IPS-20b (cell line): ENCODE measurements around the gene PRRG4.
"Not testable (repeated sequence)": the region's sequence is repeated elsewhere in the genome, so short reads cannot be mapped to it uniquely, and the experiment has no call there.

ENCODE experiments used
- H3K27ac ChIP-seq: one replicate; pipeline ENCODE4 v1.5.1; 2013; ENCODE audit warnings: low read length
- H3K27me3 ChIP-seq: 2 replicates; pipeline ENCODE4 v1.6.1; 2013; ENCODE audit warnings: mild to moderate bottlenecking, low read length, inconsistent platforms; ENCODE audit not compliant: insufficient read depth
- H3K36me3 ChIP-seq: 2 replicates; pipeline ENCODE4 v1.6.1; 2013; ENCODE audit warnings: low read depth, mild to moderate bottlenecking, inconsistent platforms, low read length, moderate library complexity; ENCODE audit not compliant: insufficient read depth
- H3K4me1 ChIP-seq: 2 replicates; pipeline ENCODE4 v1.6.1; 2013; ENCODE audit warnings: mild to moderate bottlenecking, control low read depth, inconsistent platforms, low read length, moderate library complexity; ENCODE audit not compliant: insufficient read depth
- H3K4me3 ChIP-seq: 2 replicates; pipeline ENCODE4 v1.5.1; 2013; ENCODE audit warnings: mild to moderate bottlenecking, low read length, inconsistent platforms
- H3K9ac ChIP-seq: 2 replicates; pipeline ENCODE4 v1.6.1; 2013; ENCODE audit warnings: low read depth, mild to moderate bottlenecking, inconsistent platforms, low read length, moderate library complexity
- H3K9me3 ChIP-seq: 2 replicates; pipeline ENCODE4 v1.6.1; 2013; ENCODE audit warnings: mild to moderate bottlenecking, low read depth, low read length, inconsistent platforms; ENCODE audit not compliant: insufficient read depth

PRRG4 gene

GRCh38 chr11:32887707-32888383 lies 58.1 kb downstream of the PRRG4 start:
- H3K9me3 ChIP-seq, H3K36me3 ChIP-seq, H3K4me1 ChIP-seq, H3K27ac ChIP-seq, H3K4me3 ChIP-seq, H3K27me3 ChIP-seq, H3K9ac ChIP-seq: not testable (repeated sequence)

- H3K27me3 ChIP-seq, H3K27ac ChIP-seq, H3K36me3 ChIP-seq, H3K9ac ChIP-seq, H3K4me3 ChIP-seq, H3K4me1 ChIP-seq, H3K9me3 ChIP-seq: not testable (repeated sequence)
Observed at GRCh38 chr11:32888384-32888710, 58.6 kb downstream of the PRRG4 start.

- Histone ChIP-seq H3K4me3 (no peak overlapping the region), H3K27ac (no peak overlapping the region), H3K36me3 (no peaks in the 10 kb centered on the region), H3K9ac (no peak overlapping the region), H3K27me3 (no peaks in the 10 kb centered on the region), H3K4me1 (peaks cover 7% of the 10 kb centered on the region; the same call in 1 of the 2 replicates), H3K9me3 (no peaks in the 10 kb centered on the region)
Observed at GRCh38 chr11:32888805-32889204, 59.1 kb downstream of the PRRG4 start.

GRCh38 chr11:32890843-32891656 lies 61.3 kb downstream of the PRRG4 start:
- Histone ChIP-seq H3K9ac (peak overlapping the region; percentile 92), H3K36me3 (peaks cover 12% of the 10 kb centered on the region; the same call in 1 of the 2 replicates), H3K27me3 (no peaks in the 10 kb centered on the region), H3K27ac (peak overlapping the region; percentile 84), H3K4me3 (peak overlapping the region; percentile 77), H3K9me3 (no peaks in the 10 kb centered on the region), H3K4me1 (peaks cover 13% of the 10 kb centered on the region)

- no peaks in the 10 kb centered on the region for H3K9me3 ChIP-seq
- H3K27ac ChIP-seq: peak overlapping the region; percentile 84
- H3K4me3 ChIP-seq: peak overlapping the region; percentile 77
- no peaks in the 10 kb centered on the region for H3K27me3 ChIP-seq
- peaks cover 16% of the 10 kb centered on the region for H3K4me1 ChIP-seq
- H3K36me3 ChIP-seq: peaks cover 15% of the 10 kb centered on the region; the same call in 1 of the 2 replicates
- peak overlapping the region; percentile 92 for H3K9ac ChIP-seq
Observed at GRCh38 chr11:32891657-32892354, 62.1 kb downstream of the PRRG4 start.

- H3K27ac ChIP-seq: peak within 1 kb of the TSS; percentile 91
- H3K9me3 ChIP-seq: no peaks in the 10 kb centered on the region
- H3K9ac ChIP-seq: peak within 1 kb of the TSS; percentile 96
- peaks cover 21% of the 10 kb centered on the region for H3K4me1 ChIP-seq
- H3K27me3 ChIP-seq: no peaks in the 10 kb centered on the region
- peak within 1 kb of the TSS; percentile 95 for H3K4me3 ChIP-seq
- H3K36me3 ChIP-seq: peaks cover 22% of the 10 kb centered on the region; the same call in 1 of the 2 replicates
Observed at GRCh38 chr11:32892355-32893092, 62.8 kb downstream of the PRRG4 start, which contains the start of gene QSER1. Gene QSER1 (plus strand): TSS chr11:32892811. CDS start chr11:32893126, 315 bp downstream.

GRCh38 chr11:32893093-32893342 lies 63.3 kb downstream of the PRRG4 start:
- peak overlapping the region; percentile 91 for H3K27ac ChIP-seq

GRCh38 chr11:32893343-32894148 lies 63.8 kb downstream of the PRRG4 start:
- H3K9ac ChIP-seq: peak overlapping the region; percentile 96
- peak overlapping the region; percentile 91 for H3K27ac ChIP-seq
- H3K4me3 ChIP-seq: peak overlapping the region; percentile 95
- peaks cover 21% of the 10 kb centered on the region for H3K4me1 ChIP-seq
- no peaks in the 10 kb centered on the region for H3K27me3 ChIP-seq
- H3K36me3 ChIP-seq: peaks cover 31% of the 10 kb centered on the region; the same call in 1 of the 2 replicates
- H3K9me3 ChIP-seq: no peaks in the 10 kb centered on the region

More at GRCh38 chr11:32893093-32893342, 63.3 kb downstream of the PRRG4 start:
- peak overlapping the region; percentile 96; the same call in 1 of the 2 replicates for H3K9ac ChIP-seq
- peaks cover 21% of the 10 kb centered on the region for H3K4me1 ChIP-seq
- H3K36me3 ChIP-seq: peaks cover 27% of the 10 kb centered on the region; the same call in 1 of the 2 replicates
- peak overlapping the region; percentile 95; the same call in 1 of the 2 replicates for H3K4me3 ChIP-seq
- no peaks in the 10 kb centered on the region for H3K27me3 ChIP-seq
- no peaks in the 10 kb centered on the region for H3K9me3 ChIP-seq

- peak overlapping the region; percentile 91 for H3K27ac ChIP-seq
- peaks cover 21% of the 10 kb centered on the region for H3K4me1 ChIP-seq
- H3K36me3 ChIP-seq: peaks cover 38% of the 10 kb centered on the region; the same call in 1 of the 2 replicates
- peak overlapping the region; percentile 96 for H3K9ac ChIP-seq
- H3K9me3 ChIP-seq: no peaks in the 10 kb centered on the region
- no peaks in the 10 kb centered on the region for H3K27me3 ChIP-seq
- H3K4me3 ChIP-seq: peak overlapping the region; percentile 95
Observed at GRCh38 chr11:32894149-32894827, 64.6 kb downstream of the PRRG4 start.

- Histone ChIP-seq H3K4me1 (peaks cover 21% of the 10 kb centered on the region), H3K27ac (peak overlapping the region; percentile 91)
Observed at GRCh38 chr11:32894921-32895320, 65.2 kb downstream of the PRRG4 start.

More at GRCh38 chr11:32894921-32895320, 65.2 kb downstream of the PRRG4 start:
- H3K9me3 ChIP-seq: no peaks in the 10 kb centered on the region
- H3K9ac ChIP-seq: peak overlapping the region; percentile 96
- peaks cover 45% of the 10 kb centered on the region for H3K36me3 ChIP-seq
- peak overlapping the region; percentile 95 for H3K4me3 ChIP-seq
- H3K27me3 ChIP-seq: no peaks in the 10 kb centered on the region
